ENCODE data around the gene RHOBTB3. TPM values are rescaled to one million over a fixed set of nuclear protein-coding genes. Genes with fewer than 3 reads are reported as not detected.

The RHOBTB3 gene
- total and polyA plus RNA-seq, 2 donors, result 18.1 to 33.4 TPM

GRCh38 chr5:95728494-95729114 is 2.5 kb upstream of the RHOBTB3 start:
- WGBS, result 89% methylated on average over 3 of the region's 3 CpGs
- peak in 1 of 9 donors; percentile 49 for DNase-seq (ENCODE audit: low read depth in 6 of 9, low spot score in 9 of 9)
- Histone ChIP-seq H3K4me3 (ENCODE audit: low read length in 2 of 2) (no peak overlapping the region), H3K27me3 (ENCODE audit: control insufficient read depth in 2 of 2, insufficient read depth in 1 of 2, low read length in 1 of 2) (peaks cover 2 to 12% of the 10 kb centered on the region in 2 donors), H3K9me3 (ENCODE audit: control insufficient read depth in 2 of 2, insufficient read depth in 1 of 2, low read length in 1 of 2) (no peaks in the 10 kb centered on the region), H3K4me1 (ENCODE audit: control insufficient read depth in 2 of 2, insufficient read depth in 2 of 2, low read length in 2 of 2) (peaks cover 10 to 35% of the 10 kb centered on the region in 2 donors), H3K27ac (ENCODE audit: low read depth in 1 of 2, low read length in 1 of 2) (peak overlapping the region in 1 of 2 donors; percentile 53), H3K36me3 (ENCODE audit: control insufficient read depth in 2 of 2, insufficient read depth in 2 of 2, low read length in 1 of 2) (no peaks in the 10 kb centered on the region)

- no peaks in the 10 kb centered on the region for H3K36me3 ChIP-seq (ENCODE audit: control insufficient read depth in 2 of 2, insufficient read depth in 2 of 2, low read length in 1 of 2)
- H3K4me3 ChIP-seq (ENCODE audit: low read length in 2 of 2), result no peak overlapping the region
- 94% methylated on average over 8 of the region's 8 CpGs for whole genome bisulfite sequencing
- H3K27me3 ChIP-seq (ENCODE audit: control insufficient read depth in 2 of 2, insufficient read depth in 1 of 2, low read length in 1 of 2), result peaks cover 2 to 12% of the 10 kb centered on the region in 2 donors
- DNase-seq (ENCODE audit: low read depth in 6 of 9, low spot score in 9 of 9), result peak in 1 of 9 donors; percentile 14
- H3K9me3 ChIP-seq (ENCODE audit: control insufficient read depth in 2 of 2, insufficient read depth in 1 of 2, low read length in 1 of 2), result no peaks in the 10 kb centered on the region
- H3K4me1 ChIP-seq (ENCODE audit: control insufficient read depth in 2 of 2, insufficient read depth in 2 of 2, low read length in 2 of 2), result peaks cover 10 to 33% of the 10 kb centered on the region in 2 donors
- peak overlapping the region in 1 of 2 donors; percentile 53 for H3K27ac ChIP-seq (ENCODE audit: low read depth in 1 of 2, low read length in 1 of 2)
These were observed 1.8 kb upstream of the RHOBTB3 start for GRCh38 chr5:95729115-95730010.

GRCh38 chr5:95730011-95730700 is 980 bp upstream of the RHOBTB3 start:
- Histone ChIP-seq H3K36me3 (ENCODE audit: control insufficient read depth in 2 of 2, insufficient read depth in 2 of 2, low read length in 1 of 2) (no peaks in the 10 kb centered on the region), H3K27me3 (ENCODE audit: control insufficient read depth in 2 of 2, insufficient read depth in 1 of 2, low read length in 1 of 2) (peaks cover 2 to 12% of the 10 kb centered on the region in 2 donors), H3K9me3 (ENCODE audit: control insufficient read depth in 2 of 2, insufficient read depth in 1 of 2, low read length in 1 of 2) (no peaks in the 10 kb centered on the region), H3K4me3 (ENCODE audit: low read length in 2 of 2) (peak overlapping the region; percentile 59 to 74), H3K4me1 (ENCODE audit: control insufficient read depth in 2 of 2, insufficient read depth in 2 of 2, low read length in 2 of 2) (peaks cover 10 to 33% of the 10 kb centered on the region in 2 donors), H3K27ac (ENCODE audit: low read depth in 1 of 2, low read length in 1 of 2) (peak overlapping the region in 1 of 2 donors; percentile 65)
- 42% methylated on average over 11 of the region's 11 CpGs for WGBS
- DNase-seq (ENCODE audit: low read depth in 6 of 9, low spot score in 9 of 9), result no peak

DNA sequence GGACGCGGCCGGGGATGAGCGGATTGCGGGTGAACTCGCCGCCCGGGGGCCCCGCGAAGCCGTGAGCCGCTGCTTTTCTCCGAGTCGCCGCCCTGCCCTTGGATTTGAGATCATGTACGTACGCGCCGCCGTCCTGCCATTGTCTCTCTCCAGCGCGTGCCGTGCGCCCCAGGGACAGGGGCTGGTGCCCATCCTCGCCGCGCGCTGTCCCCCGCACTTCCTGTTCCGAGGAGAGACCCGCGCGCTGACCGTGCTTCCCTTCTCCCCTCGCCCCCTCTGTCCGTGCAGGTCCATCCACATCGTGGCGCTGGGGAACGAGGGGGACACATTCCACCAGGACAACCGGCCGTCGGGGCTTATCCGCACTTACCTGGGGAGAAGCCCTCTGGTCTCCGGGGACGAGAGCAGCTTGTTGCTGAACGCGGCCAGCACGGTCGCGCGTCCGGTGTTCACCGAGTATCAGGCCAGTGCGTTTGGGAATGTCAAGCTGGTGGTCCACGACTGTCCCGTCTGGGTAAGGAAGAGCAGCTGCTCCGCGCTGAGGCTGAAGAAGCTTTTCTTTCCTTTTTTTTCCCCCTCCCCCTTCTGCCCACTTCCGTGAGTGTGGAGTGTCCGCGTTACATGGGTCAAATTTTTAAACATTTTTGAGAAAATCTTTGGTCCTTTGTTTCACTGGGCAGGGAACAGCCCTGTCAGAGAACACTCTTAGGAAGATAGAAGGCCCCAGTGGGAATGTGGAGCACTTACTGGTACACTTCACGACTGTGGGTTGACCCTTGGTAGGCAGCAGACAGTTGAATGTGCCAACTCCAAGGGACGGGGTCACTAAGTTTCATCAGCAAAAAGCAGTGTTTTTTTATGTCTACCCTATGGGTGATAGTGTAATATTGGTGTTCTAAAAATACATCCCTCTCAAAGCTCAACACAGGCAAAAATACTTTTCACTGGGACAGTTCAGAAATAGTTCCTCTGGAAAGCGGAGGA is 727 bp downstream of the RHOBTB3 start:
- Histone ChIP-seq H3K4me1 (ENCODE audit: control insufficient read depth in 2 of 2, insufficient read depth in 2 of 2, low read length in 2 of 2) (peaks cover 10 to 29% of the 10 kb centered on the region in 2 donors), H3K4me3 (ENCODE audit: low read length in 2 of 2) (peak overlapping the region; percentile 59 to 74), H3K36me3 (ENCODE audit: control insufficient read depth in 2 of 2, insufficient read depth in 2 of 2, low read length in 1 of 2) (no peaks in the 10 kb centered on the region), H3K27ac (ENCODE audit: low read depth in 1 of 2, low read length in 1 of 2) (peak overlapping the region; percentile 13 to 71), H3K9me3 (ENCODE audit: control insufficient read depth in 2 of 2, insufficient read depth in 1 of 2, low read length in 1 of 2) (no peaks in the 10 kb centered on the region), H3K27me3 (ENCODE audit: control insufficient read depth in 2 of 2, insufficient read depth in 1 of 2, low read length in 1 of 2) (peaks cover 2 to 12% of the 10 kb centered on the region in 2 donors)
- peak in 3 of 9 donors; percentile 27 to 67 (median 46) for DNase-seq (ENCODE audit: low read depth in 6 of 9, low spot score in 9 of 9)
- WGBS, result 3% methylated on average over 64 of the region's 64 CpGs

DNA sequence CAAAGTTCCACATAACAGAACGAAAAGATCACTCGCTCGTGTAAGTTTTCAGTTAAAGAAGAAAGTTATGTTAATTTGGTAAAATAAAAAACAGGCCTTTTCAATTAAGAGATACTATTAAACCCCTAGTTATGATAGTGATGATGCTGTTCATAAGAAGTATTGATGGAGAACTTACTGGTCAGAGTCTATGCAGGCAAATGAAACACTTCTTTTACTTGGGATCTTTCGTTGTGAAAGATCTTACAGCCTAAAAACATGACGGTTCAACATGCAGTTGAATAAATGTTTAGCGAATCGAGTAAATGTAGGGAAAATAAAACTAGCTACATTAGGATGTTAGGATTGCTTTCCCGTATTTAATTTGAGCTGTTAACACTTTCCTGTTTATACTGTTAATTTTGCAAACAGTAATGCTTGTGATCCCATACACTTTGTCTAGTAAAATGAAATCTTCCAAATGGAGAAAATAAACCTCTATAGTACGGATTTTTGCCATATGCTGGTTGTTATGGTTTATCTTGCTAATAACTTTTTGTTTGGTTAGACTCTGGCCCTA is 2.0 kb downstream of the RHOBTB3 start:
- no peak for DNase-seq (ENCODE audit: low read depth in 6 of 9, low spot score in 9 of 9)
- no peak overlapping the region for H3K27ac ChIP-seq (ENCODE audit: low read depth in 1 of 2, low read length in 1 of 2)
- peaks cover 6 to 17% of the 10 kb centered on the region in 2 donors for H3K4me1 ChIP-seq (ENCODE audit: control insufficient read depth in 2 of 2, insufficient read depth in 2 of 2, low read length in 2 of 2)
- 95% methylated on average over 9 of the region's 9 CpGs for WGBS
- H3K36me3 ChIP-seq (ENCODE audit: control insufficient read depth in 2 of 2, insufficient read depth in 2 of 2, low read length in 1 of 2), result no peaks in the 10 kb centered on the region
- H3K27me3 ChIP-seq (ENCODE audit: control insufficient read depth in 2 of 2, insufficient read depth in 1 of 2, low read length in 1 of 2), result peaks cover 2 to 12% of the 10 kb centered on the region in 2 donors
- H3K4me3 ChIP-seq (ENCODE audit: low read length in 2 of 2), result no peak overlapping the region
- H3K9me3 ChIP-seq (ENCODE audit: control insufficient read depth in 2 of 2, insufficient read depth in 1 of 2, low read length in 1 of 2), result no peaks in the 10 kb centered on the region

DNA sequence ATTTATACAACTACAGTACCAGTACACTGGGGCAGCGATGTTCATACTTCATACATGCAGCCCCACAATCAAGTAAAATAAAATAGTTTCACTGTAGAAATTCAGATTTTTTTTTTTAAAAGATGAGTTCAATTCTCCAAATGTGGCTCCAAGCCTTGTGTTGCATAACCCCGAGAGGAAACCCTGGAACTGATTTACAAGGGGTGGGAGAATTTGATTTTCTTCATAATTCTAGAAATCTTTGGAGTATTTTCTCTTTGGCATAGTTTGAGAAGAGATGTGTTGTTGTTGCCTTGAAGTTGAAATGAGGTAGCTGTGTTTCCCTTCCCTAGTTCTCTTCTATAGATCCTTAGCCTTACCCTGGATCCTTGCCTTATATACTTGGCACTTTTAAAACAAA is 3.1 kb downstream of the RHOBTB3 start:
- H3K4me3 ChIP-seq (ENCODE audit: low read length in 2 of 2), result no peak overlapping the region
- no peak overlapping the region for H3K27ac ChIP-seq (ENCODE audit: low read depth in 1 of 2, low read length in 1 of 2)
- H3K27me3 ChIP-seq (ENCODE audit: control insufficient read depth in 2 of 2, insufficient read depth in 1 of 2, low read length in 1 of 2), result peaks cover 2 to 12% of the 10 kb centered on the region in 2 donors
- DNase-seq (ENCODE audit: low read depth in 6 of 9, low spot score in 9 of 9), result no peak
- H3K36me3 ChIP-seq (ENCODE audit: control insufficient read depth in 2 of 2, insufficient read depth in 2 of 2, low read length in 1 of 2), result peaks cover 0 to 5% of the 10 kb centered on the region in 2 donors
- peaks cover 5 to 9% of the 10 kb centered on the region in 2 donors for H3K4me1 ChIP-seq (ENCODE audit: control insufficient read depth in 2 of 2, insufficient read depth in 2 of 2, low read length in 2 of 2)
- H3K9me3 ChIP-seq (ENCODE audit: control insufficient read depth in 2 of 2, insufficient read depth in 1 of 2, low read length in 1 of 2), result no peaks in the 10 kb centered on the region
- 49% methylated on average over 2 of the region's 2 CpGs for WGBS

GRCh38 chr5:95734906-95735305 is 3.8 kb downstream of the RHOBTB3 start:
- H3K27me3 ChIP-seq (ENCODE audit: control insufficient read depth in 2 of 2, insufficient read depth in 1 of 2, low read length in 1 of 2), result peaks cover 2 to 12% of the 10 kb centered on the region in 2 donors
- H3K4me1 ChIP-seq (ENCODE audit: control insufficient read depth in 2 of 2, insufficient read depth in 2 of 2, low read length in 2 of 2), result peaks cover 5 to 8% of the 10 kb centered on the region in 2 donors
- no peaks in the 10 kb centered on the region for H3K9me3 ChIP-seq (ENCODE audit: control insufficient read depth in 2 of 2, insufficient read depth in 1 of 2, low read length in 1 of 2)
- H3K27ac ChIP-seq (ENCODE audit: low read depth in 1 of 2, low read length in 1 of 2), result no peak overlapping the region
- no peak overlapping the region for H3K4me3 ChIP-seq (ENCODE audit: low read length in 2 of 2)
- DNase-seq (ENCODE audit: low read depth in 6 of 9, low spot score in 9 of 9), result no peak
- WGBS, result 92% methylated on average over 2 of the region's 2 CpGs
- peaks cover 0 to 5% of the 10 kb centered on the region in 2 donors for H3K36me3 ChIP-seq (ENCODE audit: control insufficient read depth in 2 of 2, insufficient read depth in 2 of 2, low read length in 1 of 2)

- no peak overlapping the region for H3K27ac ChIP-seq (ENCODE audit: low read depth in 1 of 2, low read length in 1 of 2)
- H3K9me3 ChIP-seq (ENCODE audit: control insufficient read depth in 2 of 2, insufficient read depth in 1 of 2, low read length in 1 of 2), result no peaks in the 10 kb centered on the region
- peaks cover 0 to 5% of the 10 kb centered on the region in 2 donors for H3K36me3 ChIP-seq (ENCODE audit: control insufficient read depth in 2 of 2, insufficient read depth in 2 of 2, low read length in 1 of 2)
- H3K4me3 ChIP-seq (ENCODE audit: low read length in 2 of 2), result no peak overlapping the region
- DNase-seq (ENCODE audit: low read depth in 6 of 9, low spot score in 9 of 9), result no peak
- 84% methylated on average over 1 of the region's 1 CpG for WGBS
- H3K4me1 ChIP-seq (ENCODE audit: control insufficient read depth in 2 of 2, insufficient read depth in 2 of 2, low read length in 2 of 2), result peaks cover 5 to 8% of the 10 kb centered on the region in 2 donors
- peaks cover 2 to 12% of the 10 kb centered on the region in 2 donors for H3K27me3 ChIP-seq (ENCODE audit: control insufficient read depth in 2 of 2, insufficient read depth in 1 of 2, low read length in 1 of 2)
These were observed 4.3 kb downstream of the RHOBTB3 start for GRCh38 chr5:95735406-95735805.
